C4-2B (cell line): Measurements from ENCODE around the gene SARNP.

ENCODE experiments used
- H3K27ac ChIP-seq: fragments of 450-650 bp; 2 replicates; pipeline ENCODE4 v1.5.1; 2017
- ZFX ChIP-seq: fragments of 450-650 bp; IDR thresholded peaks from 2 replicates; pipeline ENCODE4 v1.6.1; 2017
- TF ChIP-seq, protein P1 (sequence below): fragments of 450-650 bp; conservative IDR thresholded peaks from 2 replicates; pipeline ENCODE4 v1.5.1; 2017; ENCODE audit warnings: mild to moderate bottlenecking

Gene SARNP

GRCh38 chr12:55720894-55721444, 96.6 kb downstream of the SARNP start:
- H3K27ac ChIP-seq: no peak overlapping the region

DNA sequence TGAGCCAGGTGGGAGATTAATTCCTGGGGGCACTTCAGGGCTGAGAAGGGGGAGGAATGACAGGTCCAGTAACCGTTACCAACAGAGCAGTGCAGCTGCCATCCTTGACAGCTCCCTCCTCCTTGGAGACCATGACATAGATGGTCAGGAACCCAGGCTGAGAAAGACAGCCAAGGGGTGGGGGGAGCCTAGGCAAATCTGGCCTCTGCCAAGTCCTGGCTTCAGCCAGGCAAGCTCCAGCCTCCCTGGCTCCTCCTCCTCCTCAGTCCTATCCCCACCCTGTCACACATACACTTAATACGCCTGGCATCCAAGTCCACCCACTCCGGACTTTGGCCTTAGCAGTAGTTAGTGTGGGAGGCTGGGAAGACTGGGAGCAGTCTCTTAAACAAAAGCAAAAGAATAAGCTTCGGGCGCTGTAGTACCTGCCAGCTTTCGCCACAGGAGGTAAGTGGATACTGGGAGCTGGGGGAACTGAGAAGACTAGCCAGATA, 97.4 kb downstream of the SARNP start, which contains the start of gene RDH5:
RDH5 (plus strand) TSS at position 323 of the 494 bp plus-strand sequence. CDS start 792 bp downstream, outside the sequence.
- TF ChIP-seq ZFX: no peak
- TF ChIP-seq, protein P1, sequence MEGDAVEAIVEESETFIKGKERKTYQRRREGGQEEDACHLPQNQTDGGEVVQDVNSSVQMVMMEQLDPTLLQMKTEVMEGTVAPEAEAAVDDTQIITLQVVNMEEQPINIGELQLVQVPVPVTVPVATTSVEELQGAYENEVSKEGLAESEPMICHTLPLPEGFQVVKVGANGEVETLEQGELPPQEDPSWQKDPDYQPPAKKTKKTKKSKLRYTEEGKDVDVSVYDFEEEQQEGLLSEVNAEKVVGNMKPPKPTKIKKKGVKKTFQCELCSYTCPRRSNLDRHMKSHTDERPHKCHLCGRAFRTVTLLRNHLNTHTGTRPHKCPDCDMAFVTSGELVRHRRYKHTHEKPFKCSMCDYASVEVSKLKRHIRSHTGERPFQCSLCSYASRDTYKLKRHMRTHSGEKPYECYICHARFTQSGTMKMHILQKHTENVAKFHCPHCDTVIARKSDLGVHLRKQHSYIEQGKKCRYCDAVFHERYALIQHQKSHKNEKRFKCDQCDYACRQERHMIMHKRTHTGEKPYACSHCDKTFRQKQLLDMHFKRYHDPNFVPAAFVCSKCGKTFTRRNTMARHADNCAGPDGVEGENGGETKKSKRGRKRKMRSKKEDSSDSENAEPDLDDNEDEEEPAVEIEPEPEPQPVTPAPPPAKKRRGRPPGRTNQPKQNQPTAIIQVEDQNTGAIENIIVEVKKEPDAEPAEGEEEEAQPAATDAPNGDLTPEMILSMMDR: no peak
- no peak within 1 kb of the TSS for H3K27ac ChIP-seq

More at GRCh38 chr12:55720894-55721444, 96.6 kb downstream of the SARNP start:
- TF ChIP-seq ZFX: no peak
- TF ChIP-seq, protein P1: peak; percentile 73

GRCh38 chr12:55719371-55719770, 98.2 kb downstream of the SARNP start:
- TF ChIP-seq, protein P1: no peak
- no peak for TF ChIP-seq ZFX
- no peak overlapping the region for H3K27ac ChIP-seq

GRCh38 chr12:55718624-55719275, 98.8 kb downstream of the SARNP start:
- TF ChIP-seq, protein P1: no peak
- no peak for TF ChIP-seq ZFX
- H3K27ac ChIP-seq: no peak overlapping the region

GRCh38 chr12:55718015-55718414, 99.5 kb downstream of the SARNP start:
- no peak overlapping the region for H3K27ac ChIP-seq
- no peak for TF ChIP-seq ZFX
- TF ChIP-seq, protein P1: no peak

DNA sequence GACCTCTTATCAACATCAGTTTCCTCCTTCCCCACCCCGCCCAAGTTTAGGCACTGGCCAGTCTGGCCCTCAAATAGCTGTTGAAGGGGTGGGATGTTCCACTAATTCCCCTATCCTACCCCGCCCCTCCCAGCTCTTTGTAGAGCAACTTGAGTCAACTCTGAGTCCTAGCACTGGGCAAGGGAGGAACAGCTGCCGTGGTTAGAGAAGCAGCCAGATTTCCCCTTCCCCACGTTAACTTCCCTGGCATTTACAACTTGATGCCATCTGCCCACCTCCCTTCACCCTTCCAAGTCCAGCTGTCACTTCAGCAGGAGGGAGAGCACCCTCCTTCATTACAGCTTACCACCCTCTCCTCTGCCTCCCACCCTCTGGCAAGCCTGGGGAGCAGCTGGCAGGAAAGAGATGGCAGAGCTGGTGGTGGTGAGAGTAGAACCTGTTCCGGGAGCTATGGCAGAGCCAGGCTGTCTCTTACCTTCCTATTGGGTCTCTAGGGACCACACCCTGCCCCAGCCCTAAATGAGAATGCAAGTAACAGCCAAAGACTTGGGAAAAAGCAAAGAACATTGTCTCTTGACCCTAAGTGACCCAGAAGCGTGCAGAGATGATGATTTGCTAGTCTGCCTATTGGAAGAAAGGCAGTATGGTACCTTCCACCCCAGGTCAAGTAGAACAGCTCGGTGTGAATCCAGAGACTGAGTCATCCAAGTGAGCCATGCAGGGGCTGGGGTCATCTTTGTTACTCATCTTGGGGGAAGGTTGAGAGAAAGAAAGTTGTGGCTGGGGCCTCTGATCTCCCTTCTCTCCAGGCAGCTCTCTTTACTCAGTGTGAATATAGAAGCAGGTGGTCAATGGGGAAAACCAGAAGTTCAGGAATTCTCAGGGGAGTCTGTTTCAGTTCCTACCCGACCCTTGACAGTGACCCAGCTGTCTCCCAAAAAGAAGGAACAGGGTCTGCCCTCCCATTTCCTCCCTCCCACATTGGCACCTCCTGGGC, 100.2 kb downstream of the SARNP start:
- peak overlapping the region; percentile 74 for H3K27ac ChIP-seq
- TF ChIP-seq, protein P1: no peak
- no peak for TF ChIP-seq ZFX
